Trophoblast cell (in vitro differentiated cells and primary cell): ENCODE results near the gene PNPLA7.

Source experiments
- DNase-seq, 2 donors: peaks; one replicate each; pipeline ENCODE4 v3.0.0-alpha.2; 2016
- H2AFZ ChIP-seq: 2 replicates; pipeline ENCODE4 v1.6.1; 2013; ENCODE audit warnings: low read length, moderate library complexity, mild to moderate bottlenecking; ENCODE audit not compliant: insufficient read depth, poor library complexity
- H2AK5ac ChIP-seq: 2 replicates; pipeline ENCODE4 v1.6.1; 2013; ENCODE audit warnings: mild to moderate bottlenecking, low read length
- H2BK120ac ChIP-seq: 2 replicates; pipeline ENCODE4 v1.6.1; 2013; ENCODE audit warnings: low read length, mild to moderate bottlenecking, moderate library complexity; ENCODE audit not compliant: insufficient read depth, poor library complexity
- H2BK12ac ChIP-seq: 2 replicates; pipeline ENCODE4 v1.6.1; 2013; ENCODE audit warnings: mild to moderate bottlenecking, low read length, moderate library complexity
- H2BK5ac ChIP-seq: 2 replicates; pipeline ENCODE4 v1.6.1; 2013; ENCODE audit warnings: low read length, low read depth, moderate library complexity, mild to moderate bottlenecking; ENCODE audit not compliant: poor library complexity
- H3K14ac ChIP-seq: 2 replicates; pipeline ENCODE4 v1.6.1; 2013; ENCODE audit warnings: mild to moderate bottlenecking, low read length
- H3K18ac ChIP-seq: 2 replicates; pipeline ENCODE4 v1.6.1; 2013; ENCODE audit warnings: mild to moderate bottlenecking, low read length
- H3K23ac ChIP-seq: 2 replicates; pipeline ENCODE4 v1.6.1; 2013; ENCODE audit warnings: low read length
- H3K27ac ChIP-seq: 2 replicates; pipeline ENCODE4 v1.5.1; 2013; ENCODE audit warnings: low read depth, mild to moderate bottlenecking, inconsistent platforms, low read length, moderate library complexity
- H3K27me3 ChIP-seq: 2 replicates; pipeline ENCODE4 v1.6.1; 2013; ENCODE audit warnings: inconsistent platforms, mild to moderate bottlenecking, low read length, moderate library complexity; ENCODE audit not compliant: insufficient read depth
- H3K36me3 ChIP-seq, 2 experiments: 1 replicate in 1 of 2; 2 replicates in 1 of 2; pipeline ENCODE4 v1.6.1; 2013; ENCODE audit warnings: low read length in 2 of 2, mild to moderate bottlenecking in 2 of 2, moderate library complexity in 1 of 2; ENCODE audit not compliant: insufficient read depth in 2 of 2, control insufficient read depth in 1 of 2
- H3K4ac ChIP-seq: 2 replicates; pipeline ENCODE4 v1.6.1; 2013; ENCODE audit warnings: low read depth, mild to moderate bottlenecking, low read length, moderate library complexity
- H3K4me1 ChIP-seq, 2 experiments: 1 replicate in 1 of 2; 2 replicates in 1 of 2; pipeline ENCODE4 v1.6.1; 2013; ENCODE audit warnings: low read length in 2 of 2, mild to moderate bottlenecking in 2 of 2, moderate library complexity in 1 of 2; ENCODE audit not compliant: insufficient read depth in 2 of 2, control insufficient read depth in 1 of 2
- H3K4me2 ChIP-seq: 2 replicates; pipeline ENCODE4 v1.6.1; 2013; ENCODE audit warnings: inconsistent platforms, mild to moderate bottlenecking, low read length, moderate library complexity
- H3K4me3 ChIP-seq: 2 replicates; pipeline ENCODE4 v1.5.1; 2013; ENCODE audit warnings: mild to moderate bottlenecking, low read depth, low read length, inconsistent platforms
- H3K79me1 ChIP-seq: one replicate; pipeline ENCODE4 v1.6.1; 2013; ENCODE audit warnings: low read length
- H3K79me2 ChIP-seq: 2 replicates; pipeline ENCODE4 v1.6.1; 2013; ENCODE audit warnings: low read length, mild to moderate bottlenecking; ENCODE audit not compliant: control insufficient read depth, insufficient read depth, poor library complexity
- H3K9ac ChIP-seq: 2 replicates; pipeline ENCODE4 v1.6.1; 2013; ENCODE audit warnings: mild to moderate bottlenecking, low read length
- H3K9me3 ChIP-seq: 2 replicates; pipeline ENCODE4 v1.6.1; 2013; ENCODE audit warnings: low read depth, mild to moderate bottlenecking, control low read depth, inconsistent platforms, low read length; ENCODE audit not compliant: insufficient read depth
- H4K12ac ChIP-seq: 2 replicates; pipeline ENCODE4 v1.6.1; 2013; ENCODE audit warnings: low read depth, mild to moderate bottlenecking, low read length, moderate library complexity
- H4K8ac ChIP-seq: 2 replicates; pipeline ENCODE4 v1.6.1; 2013; ENCODE audit warnings: low read depth, mild to moderate bottlenecking, low read length, moderate library complexity
- H4K91ac ChIP-seq: one replicate; pipeline ENCODE4 v1.6.1; 2013; ENCODE audit warnings: low read depth, mild to moderate bottlenecking, low read length, moderate library complexity
- WGBS: extraction: QIAGEN DNeasy Blood & Tissue Kit; methylation state at CpG from one replicate; pipeline ENCODE4 v1.1.7; 2013; ENCODE audit warnings: missing lambda C conversion rate; ENCODE audit not compliant: insufficient read length, insufficient coverage; ENCODE audit errors: extremely low coverage; 5-methylcytosine and 5-hydroxymethylcytosine counted together

PNPLA7 gene

DNA sequence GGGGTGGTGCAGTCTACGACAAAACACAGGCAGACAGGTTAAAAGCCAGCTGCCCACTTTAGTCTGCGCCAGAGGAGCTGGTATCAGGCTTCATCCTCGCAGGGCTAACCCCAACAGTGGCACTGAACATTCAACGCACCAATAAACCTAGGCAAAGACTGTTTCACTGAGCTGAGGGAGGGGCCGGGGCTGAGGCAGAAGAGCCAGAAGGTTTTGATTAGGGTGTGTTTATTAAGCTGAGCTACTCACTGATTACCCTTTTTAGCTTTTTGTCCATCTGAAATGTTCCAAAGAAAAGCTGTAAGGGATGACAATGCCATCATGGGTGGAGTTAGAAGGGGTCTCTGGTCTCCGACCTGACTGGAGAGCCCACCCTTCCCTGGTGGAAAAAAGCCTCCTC, 38.7 kb upstream of the PNPLA7 start:
- no peak overlapping the region for H3K27ac ChIP-seq
- peak overlapping the region; percentile 40 for H4K12ac ChIP-seq
- no peak overlapping the region for H2BK5ac ChIP-seq
- no peak overlapping the region for H3K14ac ChIP-seq
- peak overlapping the region; percentile 21 for H3K9ac ChIP-seq
- H3K4me2 ChIP-seq = peak overlapping the region; percentile 95
- peak overlapping the region; percentile 97 for H3K4me3 ChIP-seq
- WGBS = no CpG with 5 or more reads among the region's 6 CpGs
- H3K9me3 ChIP-seq = no peaks in the 10 kb centered on the region
- no peak overlapping the region for H4K91ac ChIP-seq
- peak overlapping the region; percentile 26 for H3K18ac ChIP-seq
- H3K36me3 ChIP-seq = peaks cover 41 to 44% of the 10 kb centered on the region in 2 experiments
- H3K27me3 ChIP-seq = no peaks in the 10 kb centered on the region
- H2BK120ac ChIP-seq = no peak overlapping the region
- no peak for DNase-seq
- H2AFZ ChIP-seq = no peak overlapping the region
- peaks cover 9% of the 10 kb centered on the region for H3K79me2 ChIP-seq
- peaks cover 6% of the 10 kb centered on the region for H3K79me1 ChIP-seq
- peaks cover 4 to 13% of the 10 kb centered on the region in 2 experiments for H3K4me1 ChIP-seq
- no peak overlapping the region for H2BK12ac ChIP-seq
- H2AK5ac ChIP-seq = no peak overlapping the region
- no peak overlapping the region for H4K8ac ChIP-seq
- H3K23ac ChIP-seq = no peak overlapping the region
- H3K4ac ChIP-seq = peak overlapping the region; percentile 39

DNA sequence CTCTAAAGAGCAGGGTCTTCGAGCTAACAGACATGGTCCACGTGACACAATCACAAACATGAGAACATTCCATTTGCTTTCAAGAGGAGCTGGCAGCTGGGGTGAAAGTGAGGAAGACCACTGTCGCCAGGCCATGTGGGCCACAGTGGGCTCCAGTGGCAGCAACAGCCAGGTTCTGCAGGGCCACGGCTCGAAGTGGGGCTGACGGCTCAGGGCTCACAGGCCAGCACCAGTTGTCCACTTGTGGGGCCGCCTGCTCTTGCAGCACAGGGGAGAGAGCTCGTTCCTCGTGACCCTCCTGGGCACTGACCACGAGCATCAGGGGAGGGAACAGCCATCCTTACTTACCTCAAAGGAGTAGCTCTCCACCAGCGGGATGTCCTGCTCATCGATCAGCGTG, 38.1 kb upstream of the PNPLA7 start:
- Histone ChIP-seq H3K18ac (peak overlapping the region; percentile 29), H4K91ac (no peak overlapping the region), H2BK12ac (no peak overlapping the region), H3K27ac (no peak overlapping the region), H3K79me1 (peaks cover 6% of the 10 kb centered on the region), H3K36me3 (peaks cover 47 to 49% of the 10 kb centered on the region in 2 experiments), H3K4ac (no peak overlapping the region), H3K79me2 (peaks cover 9% of the 10 kb centered on the region), H2BK5ac (no peak overlapping the region), H2BK120ac (no peak overlapping the region), H3K4me2 (no peak overlapping the region), H4K12ac (no peak overlapping the region), H3K4me3 (no peak overlapping the region), H3K9ac (no peak overlapping the region), H2AK5ac (no peak overlapping the region), H3K27me3 (no peaks in the 10 kb centered on the region), H2AFZ (no peak overlapping the region), H3K4me1 (peaks cover 4 to 13% of the 10 kb centered on the region in 2 experiments), H3K23ac (no peak overlapping the region), H3K14ac (no peak overlapping the region), H4K8ac (no peak overlapping the region), H3K9me3 (no peaks in the 10 kb centered on the region)
- no peak for DNase-seq
- no CpG with 5 or more reads among the region's 13 CpGs for WGBS

DNA sequence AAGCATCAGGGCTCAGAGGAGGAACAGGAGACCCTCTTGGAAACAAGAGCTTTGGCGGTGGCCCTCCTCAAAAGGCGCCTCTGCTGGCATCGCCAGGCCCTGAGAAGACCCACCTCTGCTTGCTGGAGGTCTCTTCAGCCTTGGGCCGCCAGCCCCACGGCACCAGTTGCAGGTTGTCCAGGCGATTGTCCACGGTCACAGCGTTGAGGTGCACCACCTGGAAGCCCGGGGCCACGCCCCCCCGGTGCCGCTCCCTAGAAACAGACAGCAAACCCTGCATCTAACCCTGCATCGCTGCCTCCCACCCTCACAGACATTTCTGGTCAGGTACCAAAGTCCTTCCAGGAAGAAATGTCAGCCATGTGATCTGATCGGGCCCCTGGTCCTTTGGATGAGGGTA, 36.7 kb upstream of the PNPLA7 start:
- Histone ChIP-seq H2BK120ac (no peak overlapping the region), H2AFZ (no peak overlapping the region), H3K4ac (no peak overlapping the region), H3K79me1 (peaks cover 6% of the 10 kb centered on the region), H2BK12ac (no peak overlapping the region), H3K9ac (no peak overlapping the region), H3K9me3 (no peaks in the 10 kb centered on the region), H3K36me3 (peaks cover 59 to 62% of the 10 kb centered on the region in 2 experiments), H2BK5ac (no peak overlapping the region), H3K4me2 (no peak overlapping the region), H3K27me3 (no peaks in the 10 kb centered on the region), H3K14ac (no peak overlapping the region), H3K23ac (no peak overlapping the region), H2AK5ac (no peak overlapping the region), H3K18ac (no peak overlapping the region), H3K27ac (no peak overlapping the region), H4K8ac (no peak overlapping the region), H4K12ac (no peak overlapping the region), H4K91ac (no peak overlapping the region), H3K4me3 (no peak overlapping the region), H3K79me2 (peaks cover 9% of the 10 kb centered on the region), H3K4me1 (peaks cover 4 to 13% of the 10 kb centered on the region in 2 experiments)
- no CpG with 5 or more reads among the region's 14 CpGs for WGBS
- DNase-seq = no peak

DNA sequence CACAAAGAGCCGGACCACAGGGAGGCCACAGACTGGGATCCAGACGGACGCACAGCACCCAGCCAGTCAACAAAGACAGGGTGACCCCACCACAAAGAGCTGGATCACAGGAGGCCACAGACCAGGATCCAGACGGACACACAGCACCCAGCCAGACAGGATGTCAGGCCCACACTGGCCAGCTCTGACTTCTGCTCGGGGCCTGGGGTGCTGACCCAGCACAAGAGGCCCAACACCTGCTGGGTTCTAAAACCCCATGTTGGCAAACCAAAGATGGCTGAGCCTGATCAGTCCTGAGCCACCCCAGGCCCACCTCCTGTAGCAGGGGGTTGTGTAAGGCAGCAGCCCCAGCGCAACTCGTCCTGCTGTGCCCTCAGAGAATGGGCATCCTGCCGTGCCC, 33.8 kb upstream of the PNPLA7 start:
- H3K79me2 ChIP-seq = no peaks in the 10 kb centered on the region
- H4K91ac ChIP-seq = no peak overlapping the region
- H3K36me3 ChIP-seq = peaks cover 70 to 72% of the 10 kb centered on the region in 2 experiments
- H3K4ac ChIP-seq = no peak overlapping the region
- H3K9me3 ChIP-seq = no peaks in the 10 kb centered on the region
- no peak overlapping the region for H2BK5ac ChIP-seq
- WGBS = no CpG with 5 or more reads among the region's 8 CpGs
- H3K4me3 ChIP-seq = no peak overlapping the region
- no peak overlapping the region for H3K14ac ChIP-seq
- no peak overlapping the region for H4K12ac ChIP-seq
- H3K27me3 ChIP-seq = no peaks in the 10 kb centered on the region
- H2AK5ac ChIP-seq = no peak overlapping the region
- no peak overlapping the region for H3K9ac ChIP-seq
- no peak overlapping the region for H4K8ac ChIP-seq
- no peak for DNase-seq
- no peak overlapping the region for H3K27ac ChIP-seq
- no peak overlapping the region for H3K18ac ChIP-seq
- no peak overlapping the region for H3K23ac ChIP-seq
- no peak overlapping the region for H2AFZ ChIP-seq
- H3K79me1 ChIP-seq = no peaks in the 10 kb centered on the region
- no peak overlapping the region for H2BK12ac ChIP-seq
- H3K4me1 ChIP-seq = peaks cover 3 to 4% of the 10 kb centered on the region in 2 experiments
- H2BK120ac ChIP-seq = no peak overlapping the region
- no peak overlapping the region for H3K4me2 ChIP-seq
